SK-N-SH treated with all-trans-retinoic acid at 6 μM for 48 hours (cell line): ENCODE measurements around the gene DMAC1.

ENCODE experiments used
- CSDC2 ChIP-seq: fragments of 250-450 bp; sonication (Bioruptor Pico); IDR thresholded peaks from 2 replicates; pipeline ENCODE4 v1.5.0; 2020; ENCODE audit warnings: mild to moderate bottlenecking, moderate library complexity
- ESRRG ChIP-seq: fragments of 250-450 bp; sonication (Bioruptor Pico); IDR thresholded peaks from 2 replicates; pipeline ENCODE4 v1.6.1; 2021; ENCODE audit warnings: mild to moderate bottlenecking
- SNAI2 ChIP-seq: fragments of 250-450 bp; sonication (Bioruptor Pico); IDR thresholded peaks from 2 replicates; pipeline ENCODE4 v1.5.0; 2020; ENCODE audit warnings: mild to moderate bottlenecking, moderate library complexity
- TOX ChIP-seq: fragments of 250-450 bp; sonication (Bioruptor Pico); IDR thresholded peaks from 2 replicates; pipeline ENCODE4 v1.8.0; 2021; ENCODE audit warnings: mild to moderate bottlenecking, moderate library complexity, borderline replicate concordance
- ZC3H10 ChIP-seq: fragments of 250-450 bp; sonication (Bioruptor Pico); IDR thresholded peaks from 2 replicates; pipeline ENCODE4 v1.5.1; 2021; ENCODE audit warnings: mild to moderate bottlenecking, moderate library complexity
- TF ChIP-seq, protein P1 (sequence below): fragments of 250-450 bp; sonication (Bioruptor Pico); IDR thresholded peaks from 2 replicates; pipeline ENCODE4 v1.8.0; 2020; ENCODE audit warnings: mild to moderate bottlenecking, moderate library complexity, borderline replicate concordance
- TF ChIP-seq, protein P2 (sequence below): fragments of 250-450 bp; sonication (Bioruptor Pico); IDR thresholded peaks from 2 replicates; pipeline ENCODE4 v1.5.0; 2020; ENCODE audit warnings: mild to moderate bottlenecking, moderate library complexity
- TF ChIP-seq, protein P3 (sequence below): fragments of 250-450 bp; sonication (Bioruptor Pico); IDR thresholded peaks from 2 replicates; pipeline ENCODE4 v1.5.1; 2020; ENCODE audit warnings: low read depth, mild to moderate bottlenecking, moderate library complexity

DNA sequence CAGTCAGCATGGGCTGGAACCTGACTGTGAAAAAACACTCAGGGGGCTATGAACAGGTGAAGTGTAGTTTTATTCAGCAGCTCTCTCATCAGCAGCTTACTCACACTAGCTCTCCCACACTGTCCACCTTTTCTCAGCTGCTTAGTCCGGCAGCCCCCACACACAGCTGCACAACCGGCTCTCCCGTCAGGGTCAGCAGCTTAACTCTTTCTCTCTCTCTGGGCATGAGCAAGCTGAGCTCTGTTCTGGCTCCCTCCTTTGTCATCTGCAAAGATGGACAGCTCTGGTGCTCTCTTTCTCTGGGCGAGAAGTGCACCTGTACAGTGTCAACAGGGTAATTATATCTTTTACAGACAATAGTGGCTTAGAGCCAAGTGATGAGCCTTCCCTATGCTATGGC, 8.2 kb downstream of the DMAC1 start:
- TF ChIP-seq, protein P1, sequence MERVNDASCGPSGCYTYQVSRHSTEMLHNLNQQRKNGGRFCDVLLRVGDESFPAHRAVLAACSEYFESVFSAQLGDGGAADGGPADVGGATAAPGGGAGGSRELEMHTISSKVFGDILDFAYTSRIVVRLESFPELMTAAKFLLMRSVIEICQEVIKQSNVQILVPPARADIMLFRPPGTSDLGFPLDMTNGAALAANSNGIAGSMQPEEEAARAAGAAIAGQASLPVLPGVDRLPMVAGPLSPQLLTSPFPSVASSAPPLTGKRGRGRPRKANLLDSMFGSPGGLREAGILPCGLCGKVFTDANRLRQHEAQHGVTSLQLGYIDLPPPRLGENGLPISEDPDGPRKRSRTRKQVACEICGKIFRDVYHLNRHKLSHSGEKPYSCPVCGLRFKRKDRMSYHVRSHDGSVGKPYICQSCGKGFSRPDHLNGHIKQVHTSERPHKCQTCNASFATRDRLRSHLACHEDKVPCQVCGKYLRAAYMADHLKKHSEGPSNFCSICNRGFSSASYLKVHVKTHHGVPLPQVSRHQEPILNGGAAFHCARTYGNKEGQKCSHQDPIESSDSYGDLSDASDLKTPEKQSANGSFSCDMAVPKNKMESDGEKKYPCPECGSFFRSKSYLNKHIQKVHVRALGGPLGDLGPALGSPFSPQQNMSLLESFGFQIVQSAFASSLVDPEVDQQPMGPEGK (CRISPR knock-in tag) = no peak
- TF ChIP-seq ESRRG (CRISPR knock-in tag) (no peak), ZC3H10 (CRISPR knock-in tag) (no peak), TOX (CRISPR knock-in tag) (no peak), SNAI2 (no peak), CSDC2 (CRISPR knock-in tag) (no peak)
- TF ChIP-seq, protein P2, sequence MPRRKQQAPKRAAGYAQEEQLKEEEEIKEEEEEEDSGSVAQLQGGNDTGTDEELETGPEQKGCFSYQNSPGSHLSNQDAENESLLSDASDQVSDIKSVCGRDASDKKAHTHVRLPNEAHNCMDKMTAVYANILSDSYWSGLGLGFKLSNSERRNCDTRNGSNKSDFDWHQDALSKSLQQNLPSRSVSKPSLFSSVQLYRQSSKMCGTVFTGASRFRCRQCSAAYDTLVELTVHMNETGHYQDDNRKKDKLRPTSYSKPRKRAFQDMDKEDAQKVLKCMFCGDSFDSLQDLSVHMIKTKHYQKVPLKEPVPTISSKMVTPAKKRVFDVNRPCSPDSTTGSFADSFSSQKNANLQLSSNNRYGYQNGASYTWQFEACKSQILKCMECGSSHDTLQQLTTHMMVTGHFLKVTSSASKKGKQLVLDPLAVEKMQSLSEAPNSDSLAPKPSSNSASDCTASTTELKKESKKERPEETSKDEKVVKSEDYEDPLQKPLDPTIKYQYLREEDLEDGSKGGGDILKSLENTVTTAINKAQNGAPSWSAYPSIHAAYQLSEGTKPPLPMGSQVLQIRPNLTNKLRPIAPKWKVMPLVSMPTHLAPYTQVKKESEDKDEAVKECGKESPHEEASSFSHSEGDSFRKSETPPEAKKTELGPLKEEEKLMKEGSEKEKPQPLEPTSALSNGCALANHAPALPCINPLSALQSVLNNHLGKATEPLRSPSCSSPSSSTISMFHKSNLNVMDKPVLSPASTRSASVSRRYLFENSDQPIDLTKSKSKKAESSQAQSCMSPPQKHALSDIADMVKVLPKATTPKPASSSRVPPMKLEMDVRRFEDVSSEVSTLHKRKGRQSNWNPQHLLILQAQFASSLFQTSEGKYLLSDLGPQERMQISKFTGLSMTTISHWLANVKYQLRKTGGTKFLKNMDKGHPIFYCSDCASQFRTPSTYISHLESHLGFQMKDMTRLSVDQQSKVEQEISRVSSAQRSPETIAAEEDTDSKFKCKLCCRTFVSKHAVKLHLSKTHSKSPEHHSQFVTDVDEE = no peak
- TF ChIP-seq, protein P3, sequence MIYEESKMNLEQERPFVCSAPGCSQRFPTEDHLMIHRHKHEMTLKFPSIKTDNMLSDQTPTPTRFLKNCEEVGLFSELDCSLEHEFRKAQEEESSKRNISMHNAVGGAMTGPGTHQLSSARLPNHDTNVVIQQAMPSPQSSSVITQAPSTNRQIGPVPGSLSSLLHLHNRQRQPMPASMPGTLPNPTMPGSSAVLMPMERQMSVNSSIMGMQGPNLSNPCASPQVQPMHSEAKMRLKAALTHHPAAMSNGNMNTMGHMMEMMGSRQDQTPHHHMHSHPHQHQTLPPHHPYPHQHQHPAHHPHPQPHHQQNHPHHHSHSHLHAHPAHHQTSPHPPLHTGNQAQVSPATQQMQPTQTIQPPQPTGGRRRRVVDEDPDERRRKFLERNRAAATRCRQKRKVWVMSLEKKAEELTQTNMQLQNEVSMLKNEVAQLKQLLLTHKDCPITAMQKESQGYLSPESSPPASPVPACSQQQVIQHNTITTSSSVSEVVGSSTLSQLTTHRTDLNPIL (CRISPR knock-in tag) = no peak
